ENCODE results near the gene SF3B3. TPM values are rescaled to one million over a fixed set of nuclear protein-coding genes. Genes with fewer than 3 reads are reported as not detected.
A peak's percentile ranks its signal among the peaks of the same experiment; 100 is the strongest.

Gene SF3B3
- total RNA-seq, 1 experiment from 2014 or later, result 133 TPM

DNA sequence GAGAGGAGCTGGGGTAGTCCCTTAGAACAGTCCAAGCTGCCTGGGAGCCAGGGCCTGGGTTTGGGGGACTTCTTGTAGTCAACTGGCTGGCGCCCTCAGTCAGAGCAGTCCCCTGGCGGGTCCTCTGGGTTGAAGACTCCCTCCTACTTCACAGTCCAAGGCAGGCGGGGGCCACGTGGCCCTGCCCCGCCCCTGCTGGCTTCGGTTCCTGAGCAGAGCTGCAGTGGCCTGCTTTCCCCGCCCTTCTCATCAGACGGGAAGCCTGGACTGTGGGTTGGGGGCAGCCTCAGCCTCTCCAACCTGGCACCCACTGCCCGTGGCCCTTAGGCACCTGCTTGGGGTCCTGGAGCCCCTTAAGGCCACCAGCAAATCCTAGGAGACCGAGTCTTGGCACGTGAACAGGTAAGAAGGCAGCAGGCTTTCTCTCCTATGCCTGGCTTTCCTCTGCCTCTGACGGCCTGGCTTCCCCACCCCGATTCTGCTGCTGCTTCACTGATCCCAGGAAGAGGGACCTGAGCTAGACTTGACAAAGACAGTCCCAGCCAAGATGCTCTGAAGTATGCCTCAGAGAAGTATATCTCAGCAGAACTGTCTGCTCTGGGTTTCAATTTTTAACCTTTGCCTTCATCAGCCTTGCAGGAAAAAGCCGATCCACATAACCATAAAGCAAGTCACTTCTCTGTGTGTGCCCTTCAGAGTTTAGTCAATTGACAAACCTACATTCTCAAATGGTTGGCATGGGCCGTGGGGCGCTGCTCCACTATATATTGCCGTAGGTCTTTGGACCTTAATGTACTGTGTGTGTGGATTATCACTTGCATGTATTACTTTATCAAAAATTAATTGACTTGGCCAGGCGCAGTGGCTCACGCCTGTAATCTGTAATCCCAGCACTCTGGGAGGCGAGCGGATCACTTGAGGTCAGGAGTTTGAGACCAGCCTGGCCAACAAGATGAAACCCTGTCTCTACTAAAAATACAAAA lies 56.3 kb downstream of the SF3B3 start:
- Histone ChIP-seq H3K27me3 (ENCODE audit: low read length) (no peaks in the 10 kb centered on the region), H3K4me1 (ENCODE audit: insufficient read depth, low read length) (peaks cover 6% of the 10 kb centered on the region; the same call in 1 of the 2 replicates), H3F3A (ENCODE audit: low read length, unreplicated experiment) (no peaks in the 10 kb centered on the region), H3K36me3 (ENCODE audit: low read depth, low read length) (peaks cover 4% of the 10 kb centered on the region; the same call in 1 of the 2 replicates), H3K4me2 (ENCODE audit: low read length) (no peak overlapping the region), H4K20me1 (ENCODE audit: low read length) (no peaks in the 10 kb centered on the region), H3K79me2 (ENCODE audit: low read length) (no peaks in the 10 kb centered on the region), H3K4me3 (ENCODE audit: low read length) (no peak overlapping the region), H3K9me2 (replicated peaks; ENCODE audit: low read length) (no peaks in the 10 kb centered on the region), H2AFZ (ENCODE audit: low read length) (no peak overlapping the region), H3K27ac (ENCODE audit: low read length) (no peak overlapping the region), H3K9ac (ENCODE audit: low read length) (no peak overlapping the region), H3K9me3 (ENCODE audit: low read length) (no peaks in the 10 kb centered on the region)
- intact Hi-C loops (cut with micrococcal nuclease), result loop anchor here (5.0 kb wide), 1 partner anchor 72 kb away; no protein-coding TSS in a partner anchor
- no peak for ATAC-seq
- CTCF ChIA-PET, result interaction anchor here (0.6 kb wide), 1 partner anchor 73 kb away, joined by 4 read pairs; no protein-coding TSS in a partner anchor
- POLR2A ChIA-PET (ENCODE audit: unreplicated experiment), result no interaction called here
- TF ChIP-seq, protein P1, sequence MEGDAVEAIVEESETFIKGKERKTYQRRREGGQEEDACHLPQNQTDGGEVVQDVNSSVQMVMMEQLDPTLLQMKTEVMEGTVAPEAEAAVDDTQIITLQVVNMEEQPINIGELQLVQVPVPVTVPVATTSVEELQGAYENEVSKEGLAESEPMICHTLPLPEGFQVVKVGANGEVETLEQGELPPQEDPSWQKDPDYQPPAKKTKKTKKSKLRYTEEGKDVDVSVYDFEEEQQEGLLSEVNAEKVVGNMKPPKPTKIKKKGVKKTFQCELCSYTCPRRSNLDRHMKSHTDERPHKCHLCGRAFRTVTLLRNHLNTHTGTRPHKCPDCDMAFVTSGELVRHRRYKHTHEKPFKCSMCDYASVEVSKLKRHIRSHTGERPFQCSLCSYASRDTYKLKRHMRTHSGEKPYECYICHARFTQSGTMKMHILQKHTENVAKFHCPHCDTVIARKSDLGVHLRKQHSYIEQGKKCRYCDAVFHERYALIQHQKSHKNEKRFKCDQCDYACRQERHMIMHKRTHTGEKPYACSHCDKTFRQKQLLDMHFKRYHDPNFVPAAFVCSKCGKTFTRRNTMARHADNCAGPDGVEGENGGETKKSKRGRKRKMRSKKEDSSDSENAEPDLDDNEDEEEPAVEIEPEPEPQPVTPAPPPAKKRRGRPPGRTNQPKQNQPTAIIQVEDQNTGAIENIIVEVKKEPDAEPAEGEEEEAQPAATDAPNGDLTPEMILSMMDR (conservative IDR thresholded peaks at IDR 0.05; ENCODE audit: low read depth, low read length), result no peak
- TF ChIP-seq EZH2phosphoT487 (IDR thresholded peaks at IDR 0.05; ENCODE audit: borderline replicate concordance, low read length), result no peak
- TF ChIP-seq EZH2 (IDR thresholded peaks at IDR 0.05; ENCODE audit: low read length, unreplicated experiment), result no peak
- BruUV-seq (replicated peaks), result no TSS peak
- no peak for DNase-seq

DNA sequence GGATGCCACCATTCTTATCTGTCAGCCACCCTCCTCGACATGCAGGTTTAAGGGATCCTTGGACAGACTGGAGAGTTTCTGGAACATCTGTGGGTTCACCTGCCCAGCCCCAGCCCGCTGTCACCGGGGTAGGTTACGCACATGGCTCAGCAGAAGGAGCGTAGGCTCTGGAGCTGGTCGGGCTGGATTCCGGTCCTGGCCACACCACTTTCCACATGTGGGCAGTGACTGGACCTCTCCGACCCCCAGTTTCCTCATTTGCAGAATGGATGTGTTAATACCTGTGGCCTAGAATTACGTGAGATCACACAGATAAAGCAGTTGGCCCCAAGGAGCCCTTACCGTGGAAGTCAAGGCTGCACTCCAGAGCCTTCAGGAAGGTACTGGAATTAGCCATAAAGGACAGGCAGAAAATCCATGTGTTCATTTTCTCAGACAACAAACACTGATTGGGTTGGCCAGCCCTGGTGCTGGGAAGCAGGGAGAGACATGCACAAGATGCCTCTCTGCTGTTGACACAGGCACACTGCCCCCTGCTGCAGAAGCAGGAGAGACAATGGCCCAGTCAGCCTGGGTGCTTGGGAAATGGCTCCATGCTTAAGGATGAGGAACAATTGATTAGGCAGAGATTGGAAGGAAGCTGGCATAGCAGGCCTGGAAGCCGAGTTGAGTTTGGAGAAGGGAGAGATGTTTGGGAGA lies 58.8 kb downstream of the SF3B3 start:
- Histone ChIP-seq H2AFZ (ENCODE audit: low read length) (no peak overlapping the region), H3K9ac (ENCODE audit: low read length) (no peak overlapping the region), H3K36me3 (ENCODE audit: low read depth, low read length) (no peaks in the 10 kb centered on the region), H3K9me2 (replicated peaks; ENCODE audit: low read length) (no peaks in the 10 kb centered on the region), H3K4me2 (ENCODE audit: low read length) (no peak overlapping the region), H3K9me3 (ENCODE audit: low read length) (no peaks in the 10 kb centered on the region), H3F3A (ENCODE audit: low read length, unreplicated experiment) (no peaks in the 10 kb centered on the region), H3K27ac (ENCODE audit: low read length) (no peak overlapping the region), H3K4me1 (ENCODE audit: insufficient read depth, low read length) (no peaks in the 10 kb centered on the region), H3K79me2 (ENCODE audit: low read length) (no peaks in the 10 kb centered on the region), H3K27me3 (ENCODE audit: low read length) (no peaks in the 10 kb centered on the region), H4K20me1 (ENCODE audit: low read length) (no peaks in the 10 kb centered on the region), H3K4me3 (ENCODE audit: low read length) (no peak overlapping the region)
- DNase-seq (no peak), ATAC-seq (no peak)
- no TSS peak for BruUV-seq (replicated peaks)
- intact Hi-C loops (cut with micrococcal nuclease), result no loop called here
- CTCF ChIA-PET, result no interaction called here
- POLR2A ChIA-PET (ENCODE audit: unreplicated experiment), result no interaction called here
- TF ChIP-seq EZH2 (IDR thresholded peaks at IDR 0.05; ENCODE audit: low read length, unreplicated experiment) (no peak), EZH2phosphoT487 (IDR thresholded peaks at IDR 0.05; ENCODE audit: borderline replicate concordance, low read length) (no peak)
- TF ChIP-seq, protein P1 (conservative IDR thresholded peaks at IDR 0.05; ENCODE audit: low read depth, low read length), result peak; percentile 31; the same call in 1 of the 2 replicates

Measured in PC-3 (cell line).